Mesendoderm (in vitro differentiated cells): ENCODE data around the gene KLHL3.

Experiments used
- DNase-seq: peaks from one replicate; pipeline ENCODE4 v3.0.0; 2013
- H2AK5ac ChIP-seq: 2 replicates; pipeline ENCODE4 v1.6.1; 2013; ENCODE audit warnings: low read length, inconsistent platforms
- H2BK120ac ChIP-seq: 2 replicates; pipeline ENCODE4 v1.6.1; 2013; ENCODE audit warnings: low read depth, mild to moderate bottlenecking, low read length, moderate library complexity, mixed read lengths
- H2BK15ac ChIP-seq: replicated peaks from 2 replicates; pipeline ENCODE4 v1.6.1; 2013; ENCODE audit warnings: low read depth, mild to moderate bottlenecking, moderate library complexity
- H2BK5ac ChIP-seq: 2 replicates; pipeline ENCODE4 v1.6.1; 2013; ENCODE audit warnings: low read length, inconsistent platforms
- H3K18ac ChIP-seq: 2 replicates; pipeline ENCODE4 v1.6.1; 2013; ENCODE audit warnings: mild to moderate bottlenecking, low read length, mixed read lengths
- H3K23ac ChIP-seq: one replicate; pipeline ENCODE4 v1.6.1; 2013; ENCODE audit warnings: low read length
- H3K27ac ChIP-seq: 2 replicates; pipeline ENCODE4 v1.5.1; 2013; ENCODE audit warnings: low read depth, mild to moderate bottlenecking, inconsistent platforms, low read length, moderate library complexity
- H3K27me3 ChIP-seq: 2 replicates; pipeline ENCODE4 v1.6.1; 2013; ENCODE audit warnings: low read length, control low read depth, mild to moderate bottlenecking, inconsistent platforms; ENCODE audit not compliant: insufficient read depth, poor library complexity
- H3K36me3 ChIP-seq: 2 replicates; pipeline ENCODE4 v1.6.1; 2013; ENCODE audit warnings: low read length, inconsistent platforms; ENCODE audit not compliant: control insufficient read depth, insufficient read depth
- H3K4ac ChIP-seq: one replicate; pipeline ENCODE4 v1.6.1; 2013; ENCODE audit warnings: low read depth, mild to moderate bottlenecking, low read length, moderate library complexity
- H3K4me1 ChIP-seq: 2 replicates; pipeline ENCODE4 v1.6.1; 2013; ENCODE audit warnings: low read depth, low read length, inconsistent platforms; ENCODE audit not compliant: control insufficient read depth
- H3K4me2 ChIP-seq: 2 replicates; pipeline ENCODE4 v1.6.1; 2013; ENCODE audit warnings: low read length
- H3K4me3 ChIP-seq: 2 replicates; pipeline ENCODE4 v1.5.1; 2013; ENCODE audit warnings: mild to moderate bottlenecking, low read length
- H3K56ac ChIP-seq: one replicate; pipeline ENCODE4 v1.6.1; 2013; ENCODE audit warnings: low read length
- H3K79me1 ChIP-seq: 2 replicates; pipeline ENCODE4 v1.6.1; 2013; ENCODE audit warnings: low read length, inconsistent platforms
- H3K79me2 ChIP-seq: 2 replicates; pipeline ENCODE4 v1.6.1; 2013; ENCODE audit warnings: mild to moderate bottlenecking, low read length; ENCODE audit not compliant: control insufficient read depth, insufficient read depth
- H3K9ac ChIP-seq: 2 replicates; pipeline ENCODE4 v1.6.1; 2013; ENCODE audit warnings: low read length, inconsistent platforms
- H4K5ac ChIP-seq: one replicate; pipeline ENCODE4 v1.6.1; 2013; ENCODE audit warnings: low read length
- H4K8ac ChIP-seq: one replicate; pipeline ENCODE4 v1.6.1; 2013; ENCODE audit warnings: low read depth, mild to moderate bottlenecking, control low read depth, low read length, moderate library complexity
- WGBS: extraction: QIAGEN DNeasy Blood & Tissue Kit; methylation state at CpG from one replicate; pipeline ENCODE4 v1.1.7; 2013; ENCODE audit warnings: low lambda C conversion rate, missing lambda C conversion rate; ENCODE audit not compliant: insufficient coverage; ENCODE audit errors: extremely low coverage; 5-methylcytosine and 5-hydroxymethylcytosine counted together

KLHL3 gene

GRCh38 chr5:137630972-137631370 is 104.9 kb downstream of the KLHL3 start:
- no peaks in the 10 kb centered on the region for H3K79me1 ChIP-seq
- no peak overlapping the region for H4K5ac ChIP-seq
- no peaks in the 10 kb centered on the region for H3K79me2 ChIP-seq
- H3K4me1 ChIP-seq, result peaks cover 6% of the 10 kb centered on the region
- no peak overlapping the region for H3K9ac ChIP-seq
- H2BK5ac ChIP-seq, result no peak overlapping the region
- no peak overlapping the region for H2BK120ac ChIP-seq
- H3K4me3 ChIP-seq, result no peak overlapping the region
- H3K56ac ChIP-seq, result no peak overlapping the region
- no peak overlapping the region for H4K8ac ChIP-seq
- H3K18ac ChIP-seq, result no peak overlapping the region
- H3K4me2 ChIP-seq, result no peak overlapping the region
- H3K23ac ChIP-seq, result no peak overlapping the region
- no peak overlapping the region for H3K27ac ChIP-seq
- no peaks in the 10 kb centered on the region for H3K36me3 ChIP-seq
- no peak overlapping the region for H3K4ac ChIP-seq
- peak; percentile 19 for DNase-seq
- no peaks in the 10 kb centered on the region for H3K27me3 ChIP-seq
- no peak overlapping the region for H2AK5ac ChIP-seq
- no peak overlapping the region for H2BK15ac ChIP-seq
- no CpG with 5 or more reads among the region's 3 CpGs for WGBS

GRCh38 chr5:137630216-137630971 is 105.5 kb downstream of the KLHL3 start:
- Histone ChIP-seq H4K8ac (no peak overlapping the region), H3K4me2 (no peak overlapping the region), H3K18ac (no peak overlapping the region), H2BK120ac (no peak overlapping the region), H3K4me3 (no peak overlapping the region), H2BK5ac (no peak overlapping the region), H3K4me1 (peaks cover 6% of the 10 kb centered on the region), H3K79me1 (no peaks in the 10 kb centered on the region), H3K27ac (no peak overlapping the region), H3K56ac (peak overlapping the region; percentile 71), H3K23ac (peak overlapping the region; percentile 50), H3K27me3 (no peaks in the 10 kb centered on the region), H3K79me2 (no peaks in the 10 kb centered on the region), H2BK15ac (no peak overlapping the region), H3K36me3 (no peaks in the 10 kb centered on the region), H4K5ac (no peak overlapping the region), H3K9ac (peak overlapping the region; percentile 44), H3K4ac (no peak overlapping the region), H2AK5ac (peak overlapping the region; percentile 56)
- DNase-seq, result peak; percentile 15
- WGBS, result no CpG with 5 or more reads among the region's 10 CpGs

GRCh38 chr5:137629646-137630045 is 106.2 kb downstream of the KLHL3 start:
- Histone ChIP-seq H3K4ac (no peak overlapping the region), H3K79me1 (no peaks in the 10 kb centered on the region), H2BK15ac (no peak overlapping the region), H2AK5ac (no peak overlapping the region), H3K4me2 (no peak overlapping the region), H2BK120ac (no peak overlapping the region), H3K23ac (peak overlapping the region; percentile 95), H3K4me3 (no peak overlapping the region), H3K9ac (peak overlapping the region; percentile 44), H3K79me2 (no peaks in the 10 kb centered on the region), H3K27ac (no peak overlapping the region), H3K18ac (no peak overlapping the region), H4K8ac (no peak overlapping the region), H4K5ac (no peak overlapping the region), H3K36me3 (no peaks in the 10 kb centered on the region), H3K27me3 (no peaks in the 10 kb centered on the region), H3K56ac (peak overlapping the region; percentile 83), H3K4me1 (peaks cover 6% of the 10 kb centered on the region), H2BK5ac (no peak overlapping the region)
- WGBS, result no CpG with 5 or more reads among the region's 4 CpGs
- DNase-seq, result peak; percentile 75

- Histone ChIP-seq H3K9ac (no peak overlapping the region), H2BK15ac (no peak overlapping the region), H2BK5ac (no peak overlapping the region), H3K79me1 (no peaks in the 10 kb centered on the region), H3K27ac (no peak overlapping the region), H3K18ac (no peak overlapping the region), H3K4me2 (no peak overlapping the region), H3K23ac (no peak overlapping the region), H3K4me3 (no peak overlapping the region), H3K79me2 (no peaks in the 10 kb centered on the region), H3K4ac (no peak overlapping the region), H3K36me3 (no peaks in the 10 kb centered on the region), H3K56ac (no peak overlapping the region), H2AK5ac (no peak overlapping the region), H4K5ac (no peak overlapping the region), H3K4me1 (peaks cover 6% of the 10 kb centered on the region), H4K8ac (no peak overlapping the region), H3K27me3 (no peaks in the 10 kb centered on the region), H2BK120ac (no peak overlapping the region)
- WGBS, result no CpG with 5 or more reads among the region's 3 CpGs
- no peak for DNase-seq
These were observed 108.2 kb downstream of the KLHL3 start for GRCh38 chr5:137627706-137628105.

- H4K8ac ChIP-seq, result no peak overlapping the region
- no peak overlapping the region for H3K4me2 ChIP-seq
- no peak overlapping the region for H2BK5ac ChIP-seq
- H3K4ac ChIP-seq, result no peak overlapping the region
- H2AK5ac ChIP-seq, result no peak overlapping the region
- H3K4me3 ChIP-seq, result no peak overlapping the region
- no peak overlapping the region for H3K18ac ChIP-seq
- no peak overlapping the region for H3K23ac ChIP-seq
- no peak overlapping the region for H3K27ac ChIP-seq
- H4K5ac ChIP-seq, result no peak overlapping the region
- peaks cover 6% of the 10 kb centered on the region for H3K4me1 ChIP-seq
- WGBS, result no CpG with 5 or more reads among the region's 3 CpGs
- DNase-seq, result no peak
- no peak overlapping the region for H2BK15ac ChIP-seq
- no peaks in the 10 kb centered on the region for H3K36me3 ChIP-seq
- H3K56ac ChIP-seq, result no peak overlapping the region
- H2BK120ac ChIP-seq, result no peak overlapping the region
- no peak overlapping the region for H3K9ac ChIP-seq
- no peaks in the 10 kb centered on the region for H3K79me2 ChIP-seq
- no peaks in the 10 kb centered on the region for H3K27me3 ChIP-seq
- no peaks in the 10 kb centered on the region for H3K79me1 ChIP-seq
These were observed 108.6 kb downstream of the KLHL3 start for GRCh38 chr5:137627293-137627692.
